HG03159 (cell line): Measurements from ENCODE around the gene RAB44.
"Not testable (repeated sequence)": the region's sequence is repeated elsewhere in the genome, so short reads cannot be mapped to it uniquely, and the experiment has no call there.

Experiments used
- ATAC-seq: cut with Tn5 transposase; IDR thresholded peaks from one replicate; pipeline ENCODE4 v1.9.1; 2021; ENCODE audit warnings: mild to moderate bottlenecking, moderate library complexity; ENCODE audit not compliant: unreplicated experiment

Gene RAB44

DNA sequence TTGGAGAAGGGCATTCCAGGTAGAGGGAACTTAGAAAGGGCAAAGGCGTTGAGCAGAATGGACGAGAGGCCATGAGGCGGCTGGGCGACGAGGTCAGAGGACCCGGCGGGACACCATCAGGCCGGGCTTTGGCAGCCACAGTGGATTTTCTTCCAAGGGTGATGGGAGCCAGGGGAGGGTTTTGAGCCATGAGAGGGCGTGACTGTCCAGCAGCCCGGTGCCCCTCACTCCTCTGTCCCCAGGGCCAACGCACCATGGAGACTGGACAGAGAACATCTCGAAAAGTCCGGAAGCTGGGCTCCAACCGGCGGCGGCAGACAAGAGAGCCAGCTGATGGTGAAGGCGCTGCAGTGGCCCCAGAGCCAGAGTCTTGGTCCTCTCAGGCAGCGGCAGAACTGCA lies 6.4 kb downstream of the RAB44 start:
- ATAC-seq: no peak

DNA sequence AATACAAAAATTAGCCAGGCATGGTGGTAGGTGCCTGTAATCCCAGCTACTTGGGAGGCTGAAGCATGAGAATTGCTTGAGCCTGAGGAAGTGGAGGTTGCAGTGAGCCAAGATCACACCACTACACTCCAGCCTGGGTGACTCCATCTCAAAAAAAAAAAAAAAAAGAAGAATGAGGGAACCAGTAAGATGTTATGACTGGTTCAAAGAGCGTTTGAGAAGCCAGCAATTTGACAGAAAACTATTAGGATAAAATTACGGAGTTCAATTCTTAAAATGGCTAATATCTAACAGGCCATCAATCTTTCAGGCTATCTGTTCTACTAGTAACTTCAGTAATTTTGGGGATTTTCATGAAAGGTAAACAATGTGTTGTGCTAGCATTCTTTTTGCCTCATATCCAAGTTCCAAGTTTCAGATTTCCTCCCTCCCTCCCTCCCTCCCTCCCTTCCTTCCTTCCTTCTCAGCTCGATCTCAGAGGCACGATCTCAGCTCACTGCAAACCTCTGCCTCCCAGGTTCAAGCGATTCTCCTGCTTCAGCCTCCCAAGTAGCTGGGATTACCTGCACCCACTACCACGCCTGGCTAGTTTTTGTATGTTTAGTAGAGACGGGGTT lies 7.4 kb downstream of the RAB44 start:
- not testable (repeated sequence) for ATAC-seq

DNA sequence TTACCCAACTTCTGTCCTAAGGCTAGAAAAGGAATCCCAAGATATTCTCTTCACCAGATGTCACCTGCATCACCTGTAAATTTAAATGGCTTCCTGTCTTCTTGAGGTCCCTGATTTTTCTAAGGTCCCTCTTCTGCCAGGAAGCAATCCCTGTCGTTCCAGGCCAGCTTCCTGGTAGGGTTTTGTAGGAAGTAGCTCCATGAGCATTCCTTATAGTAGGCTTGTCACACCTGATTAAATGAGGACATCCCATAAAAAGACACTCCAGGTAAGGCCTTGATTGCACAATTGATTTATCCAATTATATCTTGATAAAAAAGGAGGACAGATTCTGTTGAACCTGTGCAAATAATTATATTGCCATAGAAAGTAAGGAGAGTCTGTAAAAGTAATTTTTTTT lies 8.7 kb downstream of the RAB44 start:
- ATAC-seq: no peak

DNA sequence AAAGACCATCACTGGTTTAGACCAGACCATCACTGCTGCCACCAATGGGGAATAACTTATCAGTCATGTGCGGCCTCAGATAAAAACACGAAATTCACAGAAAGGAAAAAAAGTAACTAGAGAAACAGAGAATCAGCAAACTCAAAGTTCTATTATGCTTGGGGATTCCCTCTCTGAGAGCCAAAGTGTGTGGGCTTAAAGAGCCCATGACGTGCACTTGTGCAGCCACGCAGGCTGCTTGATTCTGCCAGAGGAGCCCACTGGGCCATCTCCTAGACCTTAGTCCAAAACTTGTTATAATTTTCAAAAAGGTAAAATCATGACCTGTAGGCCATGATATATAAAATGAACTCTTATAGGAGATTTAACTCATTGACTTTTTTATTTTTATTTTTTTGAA lies 15.2 kb downstream of the RAB44 start:
- no peak for ATAC-seq

DNA sequence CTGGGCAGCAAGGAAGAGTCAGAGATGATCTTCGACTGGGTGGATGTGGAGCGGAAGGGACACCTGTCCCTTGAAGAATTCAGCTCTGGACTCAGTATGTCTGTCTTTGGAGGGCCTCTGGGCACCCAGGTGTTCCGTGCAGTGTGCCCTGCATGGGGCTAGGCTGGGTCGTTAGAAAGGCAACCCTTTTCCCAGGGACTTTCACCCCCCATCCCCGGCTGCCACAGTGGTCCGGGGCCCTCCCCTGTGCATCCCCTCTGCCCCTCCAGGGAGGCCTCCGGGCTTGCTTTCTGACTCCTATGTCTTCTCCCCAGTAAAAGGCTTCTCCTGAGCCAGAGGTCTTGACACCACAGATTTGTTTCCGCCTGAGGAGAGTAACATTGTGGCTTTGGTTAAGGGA lies 16.2 kb downstream of the RAB44 start:
- no peak for ATAC-seq

DNA sequence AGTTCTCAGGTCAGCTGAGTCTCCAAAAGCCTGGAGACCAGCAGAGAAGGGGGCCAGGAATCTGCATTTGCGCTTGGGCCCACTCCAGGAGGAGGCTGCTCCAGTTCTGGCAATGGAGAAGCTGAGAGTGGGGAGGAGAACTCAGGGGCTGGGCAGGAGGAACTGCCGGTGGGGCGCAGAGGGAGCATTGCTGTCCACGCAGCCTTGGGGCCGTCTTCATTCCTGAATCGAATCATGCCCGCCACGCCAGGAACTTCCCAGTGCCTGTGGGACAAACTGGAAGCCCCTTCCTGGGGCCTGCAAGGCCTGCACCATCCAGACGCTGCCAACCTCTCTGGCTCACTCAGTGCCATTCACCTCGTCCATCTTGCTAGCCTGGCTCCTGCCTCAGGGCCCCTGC lies 16.9 kb downstream of the RAB44 start:
- ATAC-seq: no peak

DNA sequence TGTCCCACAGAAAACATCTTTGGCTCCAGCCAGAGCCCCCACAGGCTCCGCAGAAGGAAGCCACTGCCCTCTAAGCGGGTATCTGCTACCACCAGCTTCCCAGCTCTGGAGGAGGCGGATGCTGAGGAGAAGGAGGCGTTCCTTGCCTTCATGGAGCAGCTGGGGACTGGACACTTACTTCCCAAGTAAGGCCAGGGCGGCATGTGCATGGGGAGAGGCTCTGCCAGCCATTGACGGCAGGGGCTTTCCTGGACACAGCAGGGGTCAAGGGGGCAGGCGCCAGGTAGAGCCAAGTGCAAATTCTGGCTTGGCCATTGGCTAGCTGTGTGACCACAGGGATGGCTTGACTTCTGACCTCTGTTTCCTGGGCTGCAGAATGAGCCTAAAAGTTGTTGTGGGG lies 17.8 kb downstream of the RAB44 start:
- no peak for ATAC-seq

DNA sequence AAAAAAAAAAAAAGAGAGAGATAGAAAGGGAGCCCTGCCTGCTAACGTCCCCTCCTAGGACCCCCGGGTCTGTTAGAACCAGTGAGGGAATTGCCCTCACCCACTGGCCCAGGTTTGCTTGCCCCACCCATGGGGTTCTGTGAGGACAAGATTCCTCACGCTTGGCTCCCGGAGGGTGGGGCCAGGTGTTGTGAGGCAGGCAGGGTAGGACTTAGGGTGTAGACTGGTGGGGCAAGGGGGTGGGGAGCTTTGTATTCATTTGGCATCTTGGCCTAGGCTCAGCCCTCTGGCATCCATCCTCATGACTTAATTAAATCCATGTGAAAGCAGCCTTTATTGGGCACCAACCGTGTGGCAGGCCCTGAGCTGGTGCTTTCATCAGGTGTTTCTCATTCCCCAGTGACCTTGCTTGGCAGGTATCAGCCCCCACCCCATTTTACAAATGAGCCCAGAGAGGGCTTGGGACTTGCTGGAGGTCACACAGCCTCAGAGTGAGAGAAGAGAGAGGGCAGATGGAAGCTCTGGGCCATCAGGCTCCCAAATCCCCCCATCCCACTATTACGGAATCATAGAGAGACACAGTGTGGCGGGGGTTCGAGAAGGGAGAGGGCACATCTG lies 19.0 kb downstream of the RAB44 start:
- no peak for ATAC-seq

DNA sequence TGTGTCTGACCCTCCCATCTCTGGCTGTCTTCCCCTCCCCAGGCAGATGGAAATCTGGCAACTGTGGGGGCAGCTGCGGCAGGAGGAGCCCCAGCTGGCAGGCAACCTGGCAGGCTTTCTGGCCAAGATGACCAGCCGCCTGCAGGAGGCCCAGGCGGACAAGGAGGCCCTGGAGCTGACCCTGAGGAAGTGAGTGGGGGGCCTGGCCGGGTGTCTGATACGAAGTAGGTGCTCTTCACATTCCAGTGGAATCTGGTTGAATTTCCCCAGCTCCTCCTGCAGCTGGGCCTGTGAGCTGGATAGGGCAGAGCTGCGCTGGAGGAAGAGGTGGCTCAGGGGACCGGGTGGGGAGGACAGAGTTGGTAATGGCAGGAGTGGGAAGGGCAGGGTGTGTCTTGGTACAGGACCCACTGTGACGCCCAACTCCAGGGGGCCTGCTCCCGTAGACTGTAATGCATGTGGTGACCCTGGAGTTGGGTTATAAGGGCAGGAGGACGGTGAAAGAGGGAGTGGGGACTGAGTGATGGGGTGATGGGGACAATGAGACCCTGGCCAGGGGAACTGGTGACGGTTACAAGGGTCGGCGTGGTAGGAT lies 19.7 kb downstream of the RAB44 start:
- no peak for ATAC-seq

DNA sequence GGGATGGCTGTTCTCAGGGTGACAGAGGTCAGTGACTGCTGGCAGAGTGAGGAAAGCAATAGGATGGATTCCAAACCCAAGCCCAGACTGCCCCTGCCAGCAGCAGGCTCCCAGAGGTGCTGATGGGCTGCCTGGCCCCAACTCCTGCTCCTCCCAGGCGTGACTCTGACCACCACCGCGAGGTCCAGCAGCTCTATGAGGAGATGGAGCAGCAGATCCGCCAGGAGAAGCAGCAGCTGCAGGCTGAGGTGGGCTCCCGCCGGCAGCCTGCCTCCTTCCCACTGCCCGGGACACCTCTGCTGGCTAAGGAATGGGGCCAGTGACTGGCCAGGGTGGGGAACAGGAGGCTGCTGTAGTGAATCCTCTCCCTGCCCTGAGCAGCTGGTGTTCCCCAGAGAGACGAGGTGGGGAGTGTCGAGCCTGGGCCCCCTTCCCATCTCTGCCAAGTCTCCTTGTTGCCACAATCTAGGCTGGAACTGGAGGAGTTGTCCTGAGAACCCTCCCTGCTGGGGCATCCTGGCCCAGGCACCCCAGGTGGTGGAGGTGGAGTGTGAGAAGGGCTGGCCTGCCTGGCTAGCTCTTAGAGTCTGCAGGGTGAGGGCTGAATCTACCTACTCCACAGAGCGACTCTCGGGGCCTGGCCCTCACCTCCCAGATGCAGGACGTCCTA lies 20.4 kb downstream of the RAB44 start:
- no peak for ATAC-seq

DNA sequence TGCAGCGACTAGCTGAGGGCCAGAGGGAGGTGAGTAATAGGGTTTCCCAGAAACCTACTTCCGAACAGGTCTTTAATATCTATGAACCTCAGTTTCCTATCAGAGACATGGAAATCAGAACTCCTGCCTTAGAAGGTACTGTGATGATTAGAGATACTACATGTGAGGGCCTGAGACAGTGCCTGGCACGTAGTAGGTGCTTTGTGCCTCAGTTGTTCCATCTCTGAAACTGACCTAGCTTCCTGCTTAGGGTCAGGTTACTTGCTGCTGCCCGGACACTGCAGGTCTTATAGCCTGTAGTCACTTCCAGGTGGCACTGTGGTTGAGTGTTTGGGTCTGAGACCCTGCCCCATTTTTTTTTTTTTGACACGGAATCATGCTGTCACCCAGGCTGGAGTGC lies 20.9 kb downstream of the RAB44 start:
- no peak for ATAC-seq

DNA sequence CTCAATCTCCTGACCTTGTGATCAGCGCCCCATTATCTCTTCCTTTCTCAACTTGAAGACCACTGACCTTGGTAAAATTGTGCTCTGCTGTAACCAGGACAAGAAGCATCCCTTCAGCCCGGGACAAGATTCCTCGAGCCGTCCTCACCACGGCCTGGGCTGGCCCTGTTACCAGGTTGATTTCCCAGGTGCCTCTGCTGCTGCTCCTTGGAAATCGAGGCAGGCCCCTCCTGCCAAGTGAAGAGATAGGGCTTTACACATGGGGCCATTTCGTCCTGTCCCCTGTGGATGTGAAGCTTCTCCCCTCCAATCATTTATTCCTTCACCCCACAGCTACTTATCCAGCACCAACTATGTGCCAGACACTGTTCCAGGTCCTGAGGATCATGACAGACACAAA lies 21.5 kb downstream of the RAB44 start:
- no peak for ATAC-seq

DNA sequence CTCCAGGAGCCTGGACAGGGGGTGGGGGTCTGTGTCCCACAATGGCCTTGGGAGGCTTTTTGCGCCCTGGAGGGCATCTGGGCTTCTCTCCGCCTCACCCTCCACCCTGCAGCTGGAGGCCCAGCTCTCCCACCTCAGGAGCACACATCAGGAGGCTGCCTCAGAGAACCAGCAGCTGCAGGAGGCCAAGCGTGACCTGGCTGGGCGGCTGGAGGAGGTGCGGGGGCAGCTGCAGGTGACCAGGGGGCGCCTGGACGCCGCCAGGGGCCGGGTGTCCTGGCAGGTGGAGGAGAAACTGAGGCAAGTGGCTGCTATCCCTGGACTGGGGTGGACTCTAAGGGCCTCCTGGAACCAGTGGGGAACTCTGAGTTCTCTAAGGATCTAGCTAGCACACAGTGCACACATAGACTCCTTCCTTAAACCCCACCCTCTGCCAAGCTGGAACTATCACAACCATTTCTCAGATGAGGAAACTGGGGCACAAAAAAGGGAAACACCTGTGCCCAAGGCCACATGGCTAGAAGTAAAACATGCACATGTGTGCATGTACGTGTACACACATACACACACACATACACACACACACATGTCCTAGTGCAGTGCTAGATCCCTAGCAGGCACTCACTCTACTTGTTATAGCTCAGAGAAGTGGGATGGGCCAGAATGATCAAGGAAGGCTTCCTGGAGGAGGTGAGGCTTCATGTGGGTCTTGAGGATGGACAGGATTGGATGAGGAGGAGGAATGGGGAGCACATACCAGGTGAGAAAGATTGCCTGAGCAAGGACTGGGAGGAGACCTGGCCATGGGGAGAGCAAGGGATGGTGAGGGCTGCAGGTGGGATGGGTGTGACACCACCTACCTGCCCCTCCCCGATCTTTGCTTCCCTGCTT lies 22.9 kb downstream of the RAB44 start:
- ATAC-seq: no peak

DNA sequence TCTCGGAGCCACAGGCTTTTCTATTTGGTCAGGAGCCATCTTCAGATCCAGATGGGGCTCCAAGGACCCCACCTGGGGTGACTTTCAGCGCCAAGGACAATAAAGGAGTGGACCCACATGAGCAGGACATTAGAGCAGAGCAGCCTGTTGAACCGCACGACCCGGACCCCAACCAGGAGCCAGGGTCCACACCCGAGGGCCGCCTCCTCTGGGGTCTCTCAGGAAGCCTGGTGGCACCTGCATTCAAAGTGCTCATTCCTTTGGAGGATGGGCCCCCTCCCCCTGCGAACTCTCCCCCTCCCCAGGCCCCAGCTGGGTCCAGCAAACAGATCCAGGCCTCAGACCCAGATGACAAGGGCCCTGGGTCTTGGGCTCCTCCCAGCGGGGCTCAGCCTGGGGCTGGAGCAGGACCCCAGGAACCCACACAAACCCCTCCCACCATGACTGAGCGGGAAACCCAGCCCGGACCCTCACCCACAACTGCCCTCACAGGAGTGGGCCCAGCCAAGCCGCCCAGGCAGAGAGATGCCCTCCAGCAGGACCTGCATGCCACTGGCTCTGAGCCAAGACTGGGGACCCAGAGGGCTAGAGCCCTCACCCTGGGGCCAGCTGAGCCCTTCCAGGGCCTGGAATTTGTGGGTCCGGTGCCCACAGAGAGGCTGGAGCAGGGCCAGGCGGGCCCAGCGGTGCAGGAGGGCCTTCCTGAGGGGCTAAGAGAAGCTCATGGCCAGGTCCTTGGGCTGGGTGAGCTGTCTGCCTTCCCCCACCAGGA lies 23.9 kb downstream of the RAB44 start:
- ATAC-seq: no peak

DNA sequence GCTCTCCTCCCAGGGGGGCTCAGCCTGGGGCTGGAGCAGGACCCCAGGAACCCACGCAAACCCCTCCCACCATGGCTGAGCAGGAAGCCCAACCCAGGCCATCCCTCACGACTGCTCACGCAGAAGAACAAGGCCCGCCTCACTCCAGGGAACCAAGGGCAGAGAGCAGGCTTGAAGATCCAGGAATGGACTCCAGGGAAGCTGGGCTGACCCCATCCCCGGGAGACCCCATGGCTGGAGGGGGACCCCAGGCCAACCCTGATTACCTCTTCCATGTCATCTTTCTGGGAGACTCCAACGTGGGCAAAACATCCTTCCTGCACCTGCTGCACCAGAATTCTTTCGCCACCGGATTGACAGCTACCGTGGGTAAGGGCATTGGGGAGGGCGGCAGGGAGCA lies 24.7 kb downstream of the RAB44 start:
- no peak for ATAC-seq

DNA sequence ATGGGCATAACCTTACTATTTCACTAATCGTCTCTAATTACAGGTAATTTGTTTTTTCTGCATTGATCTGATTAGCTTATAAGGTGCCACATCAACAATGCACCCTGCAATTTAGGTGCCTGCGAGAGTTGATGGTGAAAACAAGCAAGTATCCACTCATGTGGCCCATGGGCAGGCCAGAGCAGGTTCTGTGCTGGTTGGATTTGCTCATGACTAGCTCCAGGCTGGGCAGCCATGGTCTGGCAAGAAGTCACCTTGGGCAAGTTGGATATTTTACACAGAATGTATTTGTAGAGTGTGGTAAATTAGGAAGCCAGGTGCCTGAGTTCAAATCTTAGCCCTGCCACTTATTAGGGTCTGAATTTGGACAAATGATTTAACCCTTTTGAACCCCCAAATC lies 25.3 kb downstream of the RAB44 start:
- no peak for ATAC-seq

DNA sequence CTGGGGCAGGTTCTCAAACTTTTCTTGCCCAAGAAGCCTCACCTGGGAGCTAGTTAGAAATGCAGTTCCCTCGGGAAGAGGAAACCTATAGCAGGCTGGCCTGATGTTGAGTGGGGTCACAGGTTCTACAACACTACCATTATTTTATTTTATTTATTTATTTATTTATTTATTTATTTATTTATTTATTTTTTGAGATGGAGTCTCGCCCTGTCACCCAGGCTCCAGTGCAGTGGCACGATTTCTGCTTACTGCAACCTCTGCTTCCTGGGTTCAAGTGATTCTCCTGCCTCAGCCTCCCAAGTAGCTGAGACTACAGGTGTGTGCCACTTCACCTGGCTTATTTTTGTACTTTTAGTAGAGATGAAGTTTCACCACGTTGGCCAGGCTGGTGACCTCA lies 26.4 kb downstream of the RAB44 start:
- ATAC-seq: not testable (repeated sequence)

DNA sequence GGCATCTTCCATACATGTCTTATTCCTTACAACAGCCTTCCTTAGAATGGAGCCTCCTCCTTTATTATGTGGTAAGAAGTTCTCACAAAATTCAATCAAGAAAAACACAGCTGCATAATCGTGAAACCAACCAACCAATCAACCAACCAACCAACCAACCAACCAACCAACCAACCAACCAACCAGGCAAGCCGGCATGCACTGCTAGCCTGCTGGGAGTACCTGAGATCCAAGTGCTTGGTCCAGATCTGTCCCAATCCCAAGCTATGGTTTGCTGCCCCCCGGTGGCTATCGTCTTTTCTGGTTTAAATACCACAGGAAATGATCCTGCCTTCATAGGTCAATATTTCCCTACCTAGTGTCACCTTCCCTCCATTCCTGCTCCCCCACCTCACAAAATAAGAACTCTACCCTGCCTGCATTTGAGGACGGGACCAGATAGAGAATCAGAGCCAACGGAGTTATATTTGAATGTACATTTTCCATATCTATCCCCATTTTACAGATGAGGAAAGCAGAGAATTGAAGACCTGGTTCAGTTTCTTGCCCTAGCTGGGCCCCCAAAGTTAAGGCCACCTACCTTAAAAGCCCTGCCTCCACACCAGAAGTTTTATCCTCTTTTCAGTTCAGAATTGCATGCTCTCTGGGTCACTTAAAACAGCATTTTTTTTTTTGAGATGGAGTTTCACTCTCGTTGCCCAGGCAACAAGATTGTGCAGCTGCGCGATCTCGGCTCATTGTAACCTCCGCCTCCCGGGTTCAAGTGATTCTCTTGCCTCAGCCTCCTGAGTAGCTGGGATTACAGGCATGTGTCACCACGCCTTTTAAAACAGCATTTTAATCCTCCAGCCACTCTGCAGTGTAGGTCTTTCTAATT lies 27.1 kb downstream of the RAB44 start:
- ATAC-seq: no peak

DNA sequence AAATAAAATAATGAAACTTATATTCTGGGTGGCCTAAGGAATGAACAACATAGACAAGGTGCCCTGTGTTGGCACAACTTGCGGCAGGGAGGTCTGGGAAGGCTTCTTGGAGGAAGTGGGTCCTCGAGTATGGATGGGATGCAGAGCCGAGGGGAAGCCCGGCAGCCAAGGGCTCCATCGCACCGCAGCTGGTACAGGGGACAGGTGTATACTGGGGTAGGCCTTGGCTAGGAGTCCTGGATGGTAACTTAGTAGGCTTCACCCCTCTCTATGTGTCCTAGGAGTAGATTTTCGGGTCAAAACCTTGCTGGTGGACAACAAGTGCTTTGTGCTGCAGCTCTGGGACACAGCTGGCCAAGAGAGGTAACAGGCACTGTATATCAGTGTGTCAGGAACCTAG lies 28.0 kb downstream of the RAB44 start:
- ATAC-seq: no peak
